Activated CD4-positive, alpha-beta T cell treated with anti-CD3 and anti-CD28 coated beads, Interleukin-10, Interleukin-2, amounts not matched to agents 100 ng/mL and 50 ng/mL, durations not matched to agents 16 hours and 8 hours (primary cell): Measurements from ENCODE around the gene SLC2A1.
A peak's percentile ranks its signal among the peaks of the same experiment; 100 is the strongest.

Source experiments
- DNase-seq: peaks from one replicate; pipeline ENCODE4 v3.0.0-alpha.2; 2020

The SLC2A1 gene

DNA sequence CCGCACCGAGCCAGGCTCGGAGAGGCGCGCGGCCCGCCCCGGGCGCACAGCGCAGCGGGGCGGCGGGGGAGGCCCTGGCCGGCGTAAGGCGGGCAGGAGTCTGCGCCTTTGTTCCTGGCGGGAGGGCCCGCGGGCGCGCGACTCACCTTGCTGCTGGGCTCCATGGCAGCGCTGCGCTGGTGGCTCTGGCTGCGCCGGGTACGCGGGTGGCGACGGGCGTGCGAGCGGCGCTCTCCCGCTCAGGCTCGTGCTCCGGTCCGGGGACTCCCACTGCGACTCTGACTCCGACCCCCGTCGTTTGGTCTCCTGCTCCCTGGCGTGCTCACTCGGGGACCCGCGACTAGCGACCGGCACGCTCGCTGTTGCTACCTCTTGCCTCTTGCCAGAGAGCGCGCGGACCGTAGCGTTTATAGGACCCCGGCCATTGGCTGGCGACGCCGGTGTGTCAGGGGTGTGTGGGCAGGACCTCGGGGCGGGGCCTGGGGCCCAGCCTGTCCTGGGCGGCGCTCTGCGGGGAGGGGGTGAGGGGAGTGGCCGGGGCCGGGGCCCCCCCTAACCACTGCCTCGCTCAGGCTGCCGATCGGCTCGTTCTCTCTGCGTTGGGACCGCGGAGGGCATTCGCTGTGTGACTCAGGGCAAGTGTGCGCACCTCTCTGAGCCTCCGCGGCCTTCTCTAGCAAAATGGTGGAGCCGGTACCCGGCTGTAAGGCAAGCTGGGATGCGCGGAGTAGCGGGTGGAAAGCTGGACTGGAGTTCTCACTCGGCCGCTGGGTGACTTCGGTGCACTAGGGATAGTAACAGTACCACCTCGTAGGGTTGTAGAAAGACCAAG, at the start of gene SLC2A1:
TSS of gene SLC2A1 (minus strand) at position 381 of the 832 bp plus-strand sequence. CDS start at position 164, 217 bp downstream.
- peak; percentile 98 for DNase-seq

DNA sequence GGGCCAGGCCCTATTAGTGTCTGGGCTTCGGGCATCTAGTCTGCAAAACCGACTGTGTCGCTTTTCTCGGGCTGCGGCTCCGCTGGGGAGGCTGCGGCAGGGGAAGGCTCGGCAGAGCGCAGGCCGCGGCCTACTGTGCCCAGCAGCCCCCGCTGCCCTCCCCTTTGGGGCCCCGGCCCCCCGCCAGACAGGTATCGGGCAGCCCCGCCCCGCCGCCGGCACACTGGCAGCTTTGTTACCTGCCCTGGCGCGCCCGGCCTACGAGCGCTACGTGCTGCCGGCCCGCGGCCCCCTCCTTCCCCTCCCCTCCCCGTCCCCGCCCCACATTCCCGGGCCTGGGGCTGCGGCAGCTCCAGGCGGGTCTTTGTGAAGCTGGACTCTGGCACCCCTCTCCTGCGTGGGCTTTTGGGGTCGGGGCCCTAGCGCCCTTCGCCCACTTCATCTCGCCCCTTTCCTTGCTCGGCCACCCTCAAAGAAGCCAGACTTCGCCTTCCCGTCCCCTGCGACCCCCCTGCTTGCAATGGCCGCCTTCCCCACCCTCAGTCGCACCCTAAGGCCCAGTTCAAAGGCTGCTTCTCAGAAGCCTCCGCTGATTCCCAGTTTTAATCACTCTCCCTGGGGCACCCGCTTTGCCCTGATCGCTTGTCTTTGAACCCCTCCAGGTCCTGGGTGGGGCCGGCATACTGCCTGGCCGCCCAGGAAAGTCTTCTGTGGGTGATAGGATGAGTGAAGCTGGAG, 48.9 kb upstream of the SLC2A1 start:
- no peak for DNase-seq

DNA sequence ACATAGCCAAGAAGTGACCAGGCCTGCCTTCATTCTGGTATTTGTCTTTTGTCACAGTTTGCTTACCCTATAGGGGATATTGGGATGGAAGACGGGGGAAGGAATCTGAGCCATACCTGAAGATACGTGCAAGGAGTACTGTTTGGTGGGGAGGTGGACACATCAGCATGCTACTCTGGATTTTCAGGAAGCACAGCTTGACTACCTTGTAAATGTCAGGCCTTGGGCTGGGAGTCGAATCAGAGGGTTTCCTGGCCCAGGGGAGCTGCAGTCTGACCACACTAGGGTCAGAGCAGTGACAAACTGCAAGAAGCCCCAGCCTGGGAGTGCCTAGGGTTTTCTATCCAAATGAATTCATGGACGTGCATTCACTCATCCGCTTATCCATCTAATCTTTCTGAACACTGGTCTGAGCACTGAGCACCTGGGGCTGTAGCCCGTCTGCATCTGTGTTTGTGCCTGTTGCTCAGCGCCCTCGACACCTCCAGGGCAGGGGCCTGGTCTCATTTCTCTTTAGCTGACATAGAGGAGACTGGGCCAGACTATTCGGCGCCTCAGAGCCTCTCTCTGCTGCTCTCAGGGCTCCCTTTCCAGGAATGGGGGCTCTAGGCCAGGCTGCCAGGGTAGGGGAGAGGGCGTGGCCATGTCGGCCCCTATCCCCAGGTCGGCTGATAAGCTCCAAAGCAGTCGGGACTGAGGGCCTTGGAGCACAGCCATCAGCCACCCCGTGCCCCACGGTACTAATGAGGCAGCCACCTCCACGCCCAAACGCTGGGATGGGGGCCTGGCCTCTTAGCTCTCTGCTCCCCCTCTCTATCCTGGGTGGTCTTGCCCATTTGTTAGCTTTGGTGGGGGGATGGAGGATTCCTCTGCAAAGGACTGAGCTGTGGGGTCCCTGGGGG, 47.0 kb upstream of the SLC2A1 start:
- DNase-seq = no peak

DNA sequence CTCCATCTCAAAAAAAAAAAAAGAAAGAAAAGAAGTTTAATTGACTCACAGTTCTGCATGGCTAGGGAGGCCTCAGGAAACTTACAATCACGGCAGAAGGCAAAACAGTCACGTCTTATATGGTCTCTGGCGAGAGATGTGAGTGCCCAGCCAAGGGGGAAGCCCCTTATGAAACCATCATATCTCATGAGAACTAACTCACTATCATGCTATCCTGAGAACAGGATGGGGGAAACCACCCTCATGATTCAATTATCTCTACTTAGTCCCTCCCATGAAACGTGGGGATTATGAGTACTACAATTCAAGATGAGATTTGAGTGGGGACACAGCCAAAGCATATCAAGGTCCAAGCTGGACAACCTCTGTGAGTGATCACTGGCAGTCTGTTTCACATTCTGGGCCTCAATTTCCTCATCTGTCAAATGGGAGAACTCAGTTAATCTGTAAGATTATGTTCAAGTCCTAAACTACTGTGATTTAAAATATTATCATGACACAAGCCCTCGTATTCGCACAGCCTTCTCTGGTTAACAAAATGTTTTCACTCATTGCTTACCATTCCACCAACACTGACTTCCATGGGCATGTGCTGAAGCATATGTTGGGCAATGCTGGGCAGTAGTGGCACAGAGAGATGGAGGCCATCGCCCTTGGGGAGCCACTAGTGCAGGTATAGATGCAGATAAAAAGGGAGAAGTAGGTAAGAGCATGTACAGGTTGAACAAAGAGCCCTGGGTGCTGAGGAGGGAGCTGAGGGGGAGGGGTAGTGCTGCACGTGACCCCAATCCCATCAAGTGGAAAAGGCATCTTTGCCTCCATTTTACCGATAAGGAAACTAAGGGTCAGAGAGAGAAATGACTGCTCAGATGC, 46.2 kb upstream of the SLC2A1 start:
- DNase-seq = no peak

DNA sequence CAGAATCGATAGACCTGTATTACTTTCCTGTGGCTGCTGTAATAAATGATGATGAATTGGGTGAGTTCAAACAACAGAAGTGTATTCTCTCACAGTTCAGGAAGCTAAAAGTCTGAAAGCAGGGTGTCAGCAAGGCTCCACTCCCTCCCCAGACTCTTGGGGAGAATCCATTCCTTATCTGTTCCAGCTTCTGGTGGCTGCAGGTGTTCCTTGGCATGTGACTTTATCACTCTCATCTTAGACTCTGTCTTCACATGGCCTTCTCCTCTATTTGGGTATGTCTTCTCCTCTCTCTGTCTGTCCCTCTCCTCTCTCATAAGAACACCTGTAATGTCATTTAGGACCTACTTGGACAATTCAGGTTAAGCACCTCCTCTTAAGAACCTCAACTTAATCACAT, 44.1 kb upstream of the SLC2A1 start:
- DNase-seq = no peak

GRCh38 chr1:43002116-43002515, 43.4 kb upstream of the SLC2A1 start:
- no peak for DNase-seq

- no peak for DNase-seq
Measured at GRCh38 chr1:43001434-43001833, 42.8 kb upstream of the SLC2A1 start.

GRCh38 chr1:43000271-43000670, 41.6 kb upstream of the SLC2A1 start:
- DNase-seq = no peak

- DNase-seq = no peak
Measured at GRCh38 chr1:42999308-42999707, 40.6 kb upstream of the SLC2A1 start.

DNA sequence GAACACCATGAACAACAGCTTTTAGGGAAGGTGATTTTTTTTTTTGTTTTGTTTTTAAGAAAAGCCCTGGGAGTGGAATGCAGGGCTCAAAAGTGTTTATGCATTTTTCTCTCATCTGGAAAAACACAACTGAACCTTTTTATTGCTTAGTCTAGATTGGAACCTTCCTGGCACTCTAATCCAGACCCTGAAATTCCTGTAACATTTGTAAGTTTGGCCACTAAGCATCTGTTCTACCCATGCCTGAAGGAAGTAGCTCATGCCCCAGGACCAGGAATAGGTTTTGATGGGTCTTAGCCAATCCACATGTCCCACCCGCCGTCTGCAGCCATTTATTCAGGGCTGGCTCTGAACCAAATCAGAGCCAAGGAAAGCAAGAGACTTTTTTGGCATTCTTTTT, 39.7 kb upstream of the SLC2A1 start:
- DNase-seq = no peak

DNA sequence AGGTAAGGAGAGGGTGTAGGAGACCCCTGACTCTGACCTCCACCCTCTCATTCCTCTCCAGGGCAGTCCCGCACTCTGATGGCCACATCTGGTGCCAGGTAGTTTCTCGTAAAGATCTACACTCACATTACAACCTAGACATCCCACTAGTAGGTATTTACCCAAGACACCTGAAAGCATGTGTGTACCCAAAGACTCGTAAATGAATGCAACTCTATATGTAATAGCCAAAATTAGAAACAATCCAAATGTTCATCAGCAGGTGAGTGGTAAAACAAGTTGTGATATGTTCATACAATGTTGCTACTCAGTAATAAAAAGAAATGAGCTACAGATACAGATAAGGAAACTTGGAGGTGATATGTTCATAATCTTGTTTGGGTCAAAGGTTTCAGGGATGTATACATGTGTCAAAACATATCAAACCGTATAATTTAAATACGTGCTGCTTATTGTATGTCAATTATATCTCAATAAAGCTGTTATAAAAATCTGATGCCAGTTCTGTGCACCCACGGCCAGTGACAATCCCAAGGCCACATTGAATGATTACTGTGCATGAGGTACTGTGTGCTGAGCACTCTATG, 37.8 kb upstream of the SLC2A1 start:
- DNase-seq = no peak

DNA sequence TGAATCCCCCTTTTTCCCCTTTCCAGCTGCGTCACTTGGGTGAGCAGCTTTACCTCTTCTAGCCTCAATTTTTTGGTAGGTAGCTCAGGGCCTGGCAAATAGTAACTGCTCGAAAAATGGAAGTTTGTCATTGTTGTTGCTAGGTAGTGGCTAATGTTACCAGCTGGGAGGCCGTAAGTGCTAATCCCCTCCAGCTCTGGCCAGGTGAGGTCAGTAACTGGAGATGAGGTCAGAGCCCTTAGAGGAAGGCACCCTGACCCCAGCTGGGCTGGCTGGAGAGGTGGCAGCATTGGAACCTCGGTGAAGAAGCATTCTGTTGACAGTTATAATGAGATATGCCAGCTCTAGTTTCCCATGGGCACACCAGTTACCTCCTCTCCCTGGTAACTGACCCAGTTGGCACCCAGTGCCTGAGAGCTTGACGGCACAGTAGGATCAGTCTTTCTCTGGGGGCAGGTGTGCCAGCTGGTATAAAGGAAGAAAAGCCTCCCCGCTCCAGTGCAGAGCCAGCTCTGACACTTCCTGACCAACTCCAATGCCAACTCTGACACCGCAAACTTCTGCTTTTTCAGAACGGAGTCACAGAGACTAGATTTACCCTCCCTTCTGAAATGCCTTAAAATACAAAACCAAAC, 35.0 kb upstream of the SLC2A1 start:
- DNase-seq = no peak

DNA sequence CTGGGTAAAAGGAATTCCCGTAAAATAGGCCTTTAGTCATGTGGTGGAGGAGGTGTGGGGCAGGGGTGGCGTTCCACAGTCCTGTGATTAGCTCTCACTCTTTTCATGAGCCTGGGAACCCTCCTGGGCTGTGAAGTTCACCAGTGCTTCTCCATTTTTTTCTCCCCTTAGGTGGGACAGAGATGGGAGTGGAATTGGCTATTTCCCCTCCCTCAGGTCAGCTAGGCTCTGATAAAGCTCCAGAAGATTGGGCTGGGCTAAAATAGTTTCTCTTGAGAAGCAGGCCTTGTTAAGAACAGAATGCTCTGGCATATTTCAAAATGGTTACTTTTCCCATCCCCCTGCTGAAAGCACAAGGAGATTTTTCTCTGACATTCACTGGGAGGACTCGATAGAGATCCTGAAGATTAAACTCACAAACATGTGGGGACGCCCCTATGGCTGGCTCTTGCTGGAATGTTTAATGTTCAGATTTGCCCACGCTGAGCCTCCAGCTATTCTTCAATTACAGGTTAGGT, 33.4 kb upstream of the SLC2A1 start:
- DNase-seq = no peak

DNA sequence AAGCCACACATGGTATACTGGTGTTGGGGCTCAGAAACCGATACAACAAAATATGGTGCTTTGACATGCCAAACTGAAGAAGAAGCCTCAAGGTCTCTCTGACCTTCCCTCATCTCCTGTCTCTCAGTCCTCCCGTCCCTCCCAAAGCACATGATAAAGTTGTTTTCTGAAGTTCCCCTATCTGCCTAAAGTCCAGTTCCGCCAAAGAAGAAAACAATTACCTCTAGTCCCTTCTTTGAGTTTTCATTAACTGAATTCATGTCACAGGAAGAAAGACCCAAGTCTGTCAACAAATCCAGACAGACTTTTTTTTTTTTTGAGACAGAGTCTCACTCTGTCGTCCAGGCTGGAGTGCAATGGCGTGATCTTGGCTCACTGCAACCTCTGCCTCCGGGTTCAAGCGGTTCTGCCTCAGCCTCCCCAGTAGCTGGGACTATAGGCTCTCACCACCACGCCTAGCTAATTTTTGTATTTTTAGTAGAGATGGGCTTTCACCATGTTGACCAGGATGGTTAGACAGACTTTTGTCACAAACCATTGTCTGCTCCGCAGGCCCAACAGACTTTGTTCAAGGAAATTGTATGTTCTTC, 32.2 kb upstream of the SLC2A1 start:
- no peak for DNase-seq

DNA sequence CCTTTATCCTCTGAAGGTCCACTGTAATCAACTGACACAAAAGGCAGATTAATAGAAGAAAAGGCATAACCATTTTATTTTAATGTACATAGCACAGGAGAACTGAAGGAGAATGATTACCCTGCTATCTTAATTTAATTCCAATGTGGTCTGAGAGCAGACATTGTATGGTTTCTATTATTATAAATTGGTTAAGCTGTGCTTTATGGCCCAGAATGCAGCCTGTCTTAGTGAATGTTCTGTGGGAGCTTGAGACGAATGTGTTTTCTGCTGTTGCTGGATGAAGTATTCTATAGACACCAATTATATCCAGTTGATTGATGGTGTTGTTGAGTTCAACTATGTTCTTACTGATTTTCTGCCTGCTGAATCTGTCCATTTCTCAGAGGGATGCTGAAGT, 25.0 kb upstream of the SLC2A1 start:
- DNase-seq = no peak

DNA sequence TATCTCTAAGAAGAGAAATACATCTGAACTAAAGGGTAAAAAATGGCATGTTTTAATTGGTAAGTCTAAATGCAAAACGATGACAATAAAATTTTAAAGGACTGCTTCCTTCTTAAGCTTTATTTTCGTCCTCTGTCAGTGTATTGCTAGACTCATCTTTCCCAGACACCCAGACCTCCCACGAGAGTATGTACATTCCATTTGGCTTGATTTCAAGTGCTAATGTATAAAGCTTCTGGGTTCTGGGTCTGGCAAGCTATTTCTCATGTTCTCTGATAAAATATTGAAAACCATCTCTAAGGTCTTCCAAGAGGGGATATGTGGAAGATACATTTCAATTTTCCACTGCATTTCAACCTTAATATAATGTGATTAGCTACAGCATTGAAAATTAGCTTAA, 24.6 kb upstream of the SLC2A1 start:
- DNase-seq = no peak

GRCh38 chr1:42982641-42983040, 24.0 kb upstream of the SLC2A1 start:
- DNase-seq = no peak

GRCh38 chr1:42981871-42982270, 23.2 kb upstream of the SLC2A1 start:
- DNase-seq = no peak

DNA sequence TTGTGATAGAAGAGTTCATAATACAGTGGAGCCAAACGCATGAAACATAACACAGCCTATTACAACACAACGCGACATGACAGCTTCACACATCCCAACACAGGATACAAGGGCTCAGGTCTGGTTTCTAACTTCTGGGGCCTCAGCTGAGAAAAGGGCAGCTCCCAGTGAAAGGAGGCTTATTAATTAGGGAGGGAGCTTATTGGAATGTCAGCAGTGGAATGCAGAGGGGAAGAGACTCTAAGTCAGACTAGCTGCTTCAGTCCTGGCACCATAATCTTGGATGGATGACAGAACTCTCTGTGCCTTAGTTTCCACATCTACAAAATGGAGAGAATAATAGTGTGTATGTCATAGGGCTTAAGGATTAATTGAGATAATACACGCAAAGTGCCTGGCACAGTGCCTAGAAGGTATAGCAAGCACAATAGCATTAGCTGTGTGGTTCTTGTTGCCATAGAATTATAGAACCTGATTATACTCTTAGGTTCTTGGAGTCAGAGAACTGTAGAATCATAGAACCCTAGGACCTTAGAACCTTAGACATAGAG, 22.7 kb upstream of the SLC2A1 start:
- DNase-seq = no peak
